ENCODE data around the gene RNF223.
"Not testable (repeated sequence)": the region's sequence is repeated elsewhere in the genome, so short reads cannot be mapped to it uniquely, and the experiment has no call there.

RNF223 gene

GRCh38 chr1:1069711-1070676, 4.1 kb downstream of the RNF223 start:
- H3K4me1 ChIP-seq (ENCODE audit: control insufficient read depth, insufficient read depth, low read length, poor library complexity, severe bottlenecking): peaks cover 11% of the 10 kb centered on the region
- DNase-seq: no peak
- H3K4me3 ChIP-seq (ENCODE audit: insufficient read depth, low read depth, low read length, poor library complexity, severe bottlenecking): peak overlapping the region; percentile 67
- H3K9me3 ChIP-seq (ENCODE audit: control insufficient read depth, low read length): no peaks in the 10 kb centered on the region
- H3K27me3 ChIP-seq (replicated peaks; ENCODE audit: control insufficient read depth, insufficient read depth, low read length, poor library complexity, severe bottlenecking): peaks cover 8% of the 10 kb centered on the region
- H3K27ac ChIP-seq (ENCODE audit: insufficient read depth, low read length, poor library complexity, severe bottlenecking): no peak overlapping the region
- H3K36me3 ChIP-seq (ENCODE audit: control insufficient read depth, insufficient read depth, low read length): no peaks in the 10 kb centered on the region

GRCh38 chr1:1069056-1069710, 4.9 kb downstream of the RNF223 start:
- Histone ChIP-seq H3K27me3 (replicated peaks; ENCODE audit: control insufficient read depth, insufficient read depth, low read length, poor library complexity, severe bottlenecking) (peaks cover 8% of the 10 kb centered on the region), H3K4me3 (ENCODE audit: insufficient read depth, low read depth, low read length, poor library complexity, severe bottlenecking) (peak overlapping the region; percentile 67), H3K36me3 (ENCODE audit: control insufficient read depth, insufficient read depth, low read length) (no peaks in the 10 kb centered on the region), H3K27ac (ENCODE audit: insufficient read depth, low read length, poor library complexity, severe bottlenecking) (peak overlapping the region; percentile 61), H3K4me1 (ENCODE audit: control insufficient read depth, insufficient read depth, low read length, poor library complexity, severe bottlenecking) (peaks cover 15% of the 10 kb centered on the region), H3K9me3 (ENCODE audit: control insufficient read depth, low read length) (no peaks in the 10 kb centered on the region)
- peak; percentile 82 to 88 (median 86) for DNase-seq

- Histone ChIP-seq H3K27me3 (replicated peaks; ENCODE audit: control insufficient read depth, insufficient read depth, low read length, poor library complexity, severe bottlenecking) (peaks cover 8% of the 10 kb centered on the region), H3K4me3 (ENCODE audit: insufficient read depth, low read depth, low read length, poor library complexity, severe bottlenecking) (peak overlapping the region; percentile 67), H3K4me1 (ENCODE audit: control insufficient read depth, insufficient read depth, low read length, poor library complexity, severe bottlenecking) (peaks cover 21% of the 10 kb centered on the region), H3K27ac (ENCODE audit: insufficient read depth, low read length, poor library complexity, severe bottlenecking) (no peak overlapping the region), H3K36me3 (ENCODE audit: control insufficient read depth, insufficient read depth, low read length) (no peaks in the 10 kb centered on the region), H3K9me3 (ENCODE audit: control insufficient read depth, low read length) (no peaks in the 10 kb centered on the region)
- DNase-seq: peak; percentile 40 to 55 (median 48)
These were observed 5.5 kb downstream of the RNF223 start for GRCh38 chr1:1068517-1069055.

- Histone ChIP-seq H3K4me1 (ENCODE audit: control insufficient read depth, insufficient read depth, low read length, poor library complexity, severe bottlenecking) (peaks cover 23% of the 10 kb centered on the region), H3K36me3 (ENCODE audit: control insufficient read depth, insufficient read depth, low read length) (no peaks in the 10 kb centered on the region), H3K4me3 (ENCODE audit: insufficient read depth, low read depth, low read length, poor library complexity, severe bottlenecking) (peak overlapping the region; percentile 67), H3K9me3 (ENCODE audit: control insufficient read depth, low read length) (no peaks in the 10 kb centered on the region), H3K27me3 (replicated peaks; ENCODE audit: control insufficient read depth, insufficient read depth, low read length, poor library complexity, severe bottlenecking) (peaks cover 13% of the 10 kb centered on the region), H3K27ac (ENCODE audit: insufficient read depth, low read length, poor library complexity, severe bottlenecking) (no peak overlapping the region)
- DNase-seq: no peak
These were observed 6.1 kb downstream of the RNF223 start for GRCh38 chr1:1067860-1068516.

GRCh38 chr1:1067284-1067859, 6.7 kb downstream of the RNF223 start:
- no peaks in the 10 kb centered on the region for H3K36me3 ChIP-seq (ENCODE audit: control insufficient read depth, insufficient read depth, low read length)
- no peak overlapping the region for H3K27ac ChIP-seq (ENCODE audit: insufficient read depth, low read length, poor library complexity, severe bottlenecking)
- peaks cover 16% of the 10 kb centered on the region for H3K27me3 ChIP-seq (replicated peaks; ENCODE audit: control insufficient read depth, insufficient read depth, low read length, poor library complexity, severe bottlenecking)
- no peaks in the 10 kb centered on the region for H3K9me3 ChIP-seq (ENCODE audit: control insufficient read depth, low read length)
- H3K4me1 ChIP-seq (ENCODE audit: control insufficient read depth, insufficient read depth, low read length, poor library complexity, severe bottlenecking): peaks cover 25% of the 10 kb centered on the region
- H3K4me3 ChIP-seq (ENCODE audit: insufficient read depth, low read depth, low read length, poor library complexity, severe bottlenecking): no peak overlapping the region
- no peak for DNase-seq

GRCh38 chr1:1066403-1067283, 7.5 kb downstream of the RNF223 start:
- Histone ChIP-seq H3K27me3 (replicated peaks; ENCODE audit: control insufficient read depth, insufficient read depth, low read length, poor library complexity, severe bottlenecking) (peaks cover 23% of the 10 kb centered on the region), H3K4me1 (ENCODE audit: control insufficient read depth, insufficient read depth, low read length, poor library complexity, severe bottlenecking) (peaks cover 28% of the 10 kb centered on the region), H3K4me3 (ENCODE audit: insufficient read depth, low read depth, low read length, poor library complexity, severe bottlenecking) (no peak overlapping the region), H3K9me3 (ENCODE audit: control insufficient read depth, low read length) (no peaks in the 10 kb centered on the region), H3K36me3 (ENCODE audit: control insufficient read depth, insufficient read depth, low read length) (no peaks in the 10 kb centered on the region), H3K27ac (ENCODE audit: insufficient read depth, low read length, poor library complexity, severe bottlenecking) (no peak overlapping the region)
- no peak for DNase-seq

- H3K36me3 ChIP-seq (ENCODE audit: control insufficient read depth, insufficient read depth, low read length); DNase-seq; H3K9me3 ChIP-seq (ENCODE audit: control insufficient read depth, low read length); H3K4me3 ChIP-seq (ENCODE audit: insufficient read depth, low read depth, low read length, poor library complexity, severe bottlenecking); H3K27ac ChIP-seq (ENCODE audit: insufficient read depth, low read length, poor library complexity, severe bottlenecking): not testable (repeated sequence)
- H3K27me3 ChIP-seq (replicated peaks; ENCODE audit: control insufficient read depth, insufficient read depth, low read length, poor library complexity, severe bottlenecking): peaks cover 30% of the 10 kb centered on the region
- H3K4me1 ChIP-seq (ENCODE audit: control insufficient read depth, insufficient read depth, low read length, poor library complexity, severe bottlenecking): peaks cover 28% of the 10 kb centered on the region
These were observed 8.2 kb downstream of the RNF223 start for GRCh38 chr1:1065940-1066304.

GRCh38 chr1:1065265-1065939, 8.7 kb downstream of the RNF223 start:
- Histone ChIP-seq H3K4me1 (ENCODE audit: control insufficient read depth, insufficient read depth, low read length, poor library complexity, severe bottlenecking) (peaks cover 28% of the 10 kb centered on the region), H3K4me3 (ENCODE audit: insufficient read depth, low read depth, low read length, poor library complexity, severe bottlenecking) (no peak overlapping the region), H3K27ac (ENCODE audit: insufficient read depth, low read length, poor library complexity, severe bottlenecking) (no peak overlapping the region), H3K9me3 (ENCODE audit: control insufficient read depth, low read length) (no peaks in the 10 kb centered on the region), H3K36me3 (ENCODE audit: control insufficient read depth, insufficient read depth, low read length) (no peaks in the 10 kb centered on the region), H3K27me3 (replicated peaks; ENCODE audit: control insufficient read depth, insufficient read depth, low read length, poor library complexity, severe bottlenecking) (peaks cover 33% of the 10 kb centered on the region)
- no peak for DNase-seq

Measured in effector memory CD4-positive, alpha-beta T cell (primary cell).